Vagina (tissue), 2 donors: ENCODE data around the gene LAIR1. TPM values are rescaled to one million over a fixed set of nuclear protein-coding genes. Genes with fewer than 3 reads are reported as not detected.

Experiments
- DNase-seq, 2 donors: peaks; one replicate each; pipeline ENCODE4 v3.0.0-alpha.2; 2017; ENCODE audit errors: extremely low spot score in 2 of 2
- H3K27ac ChIP-seq: fragments of 200-600 bp; sonication (generic); one replicate; pipeline ENCODE4 v1.5.1; 2019
- H3K27me3 ChIP-seq: fragments of 200-600 bp; sonication (generic); one replicate; pipeline ENCODE4 v1.5.1; 2019
- H3K36me3 ChIP-seq, 2 donors: fragments of 200-600 bp; sonication (generic); one replicate each; pipeline ENCODE4 v1.5.1; 2017 to 2019
- H3K4me1 ChIP-seq: fragments of 200-600 bp; sonication (generic); one replicate; pipeline ENCODE4 v1.5.1; 2019
- H3K4me3 ChIP-seq, 2 donors: fragments of 200-600 bp; sonication (generic); 1 replicate in 1 of 2; 2 replicates in 1 of 2; pipeline ENCODE4 v1.5.1; 2016 to 2019
- H3K9me3 ChIP-seq: fragments of 200-600 bp; sonication (generic); one replicate; pipeline ENCODE4 v1.5.1; 2019
- CTCF ChIP-seq, 3 experiments: fragments of 450-650 bp in 2 of 3; fragments of 200-600 bp in 1 of 3; sonication (generic) in 1 of 3; IDR thresholded peaks; one replicate each; pipeline ENCODE4 v1.5.1; 2017 to 2019; ENCODE audit warnings: antibody characterized with exemption in 3 of 3, mild to moderate bottlenecking in 2 of 3, moderate library complexity in 2 of 3
- POLR2A ChIP-seq, 2 donors: fragments of 450-650 bp; IDR thresholded peaks; one replicate each; pipeline ENCODE4 v1.6.1; 2017; ENCODE audit warnings: antibody characterized with exemption in 2 of 2, mild to moderate bottlenecking in 2 of 2, moderate library complexity in 2 of 2
- POLR2AphosphoS5 ChIP-seq, 2 donors: sonication (generic); formaldehyde crosslinking; IDR thresholded peaks; one replicate each; pipeline ENCODE4 v1.9.0; 2017; ENCODE audit warnings: antibody characterized with exemption in 2 of 2, mild to moderate bottlenecking in 2 of 2, low read depth in 1 of 2; ENCODE audit not compliant: insufficient read depth in 1 of 2
- intact Hi-C: fragments of 100-400 bp; cut with DNase I; formaldehyde crosslinking; loops from one replicate; pipeline ENCODE4 v1.15.1; 2023
- total RNA-seq: library from RNA; depleted of rRNA; stranded (reverse); fragments of >200 nt; gene quantifications from one replicate; pipeline ENCODE4 v1.2.3, GENCODE V29; 2016

Gene LAIR1
- total RNA-seq, 1 donor from 2014 or later, result 8.8 TPM

- no peaks in the 10 kb centered on the region for H3K36me3 ChIP-seq
- no peak for DNase-seq
- no peak overlapping the region for H3K4me3 ChIP-seq
- no peaks in the 10 kb centered on the region for H3K27me3 ChIP-seq
- H3K4me1 ChIP-seq, result no peaks in the 10 kb centered on the region
- H3K9me3 ChIP-seq, result no peaks in the 10 kb centered on the region
- no peak for TF ChIP-seq POLR2A (IDR thresholded peaks at IDR 0.05)
- TF ChIP-seq CTCF (IDR thresholded peaks at IDR 0.05), result no peak
- no peak for TF ChIP-seq POLR2AphosphoS5 (IDR thresholded peaks at IDR 0.05; ENCODE audit: insufficient read depth in 1 of 2, low read depth in 1 of 2)
- no peak overlapping the region for H3K27ac ChIP-seq
- intact Hi-C loops, result no loop called here
Observed at GRCh38 chr19:54351474-54351873, 13.3 kb downstream of the LAIR1 start.

GRCh38 chr19:54345938-54346386, 18.8 kb downstream of the LAIR1 start:
- intact Hi-C loops, result no loop called here
- Histone ChIP-seq H3K9me3 (no peaks in the 10 kb centered on the region), H3K27ac (no peak overlapping the region), H3K4me1 (no peaks in the 10 kb centered on the region), H3K27me3 (no peaks in the 10 kb centered on the region), H3K36me3 (no peaks in the 10 kb centered on the region), H3K4me3 (no peak overlapping the region)
- no peak for TF ChIP-seq POLR2A (IDR thresholded peaks at IDR 0.05)
- no peak for TF ChIP-seq CTCF (IDR thresholded peaks at IDR 0.05)
- no peak for TF ChIP-seq POLR2AphosphoS5 (IDR thresholded peaks at IDR 0.05; ENCODE audit: insufficient read depth in 1 of 2, low read depth in 1 of 2)
- no peak for DNase-seq

- intact Hi-C loops, result no loop called here
- Histone ChIP-seq H3K27me3 (no peaks in the 10 kb centered on the region), H3K27ac (no peak overlapping the region), H3K9me3 (no peaks in the 10 kb centered on the region), H3K4me3 (no peak overlapping the region), H3K36me3 (no peaks in the 10 kb centered on the region), H3K4me1 (no peaks in the 10 kb centered on the region)
- no peak for DNase-seq
- no peak for TF ChIP-seq POLR2AphosphoS5 (IDR thresholded peaks at IDR 0.05; ENCODE audit: insufficient read depth in 1 of 2, low read depth in 1 of 2)
- TF ChIP-seq POLR2A (IDR thresholded peaks at IDR 0.05), result no peak
- TF ChIP-seq CTCF (IDR thresholded peaks at IDR 0.05), result no peak
Observed at GRCh38 chr19:54343868-54344267, 20.9 kb downstream of the LAIR1 start.

DNA sequence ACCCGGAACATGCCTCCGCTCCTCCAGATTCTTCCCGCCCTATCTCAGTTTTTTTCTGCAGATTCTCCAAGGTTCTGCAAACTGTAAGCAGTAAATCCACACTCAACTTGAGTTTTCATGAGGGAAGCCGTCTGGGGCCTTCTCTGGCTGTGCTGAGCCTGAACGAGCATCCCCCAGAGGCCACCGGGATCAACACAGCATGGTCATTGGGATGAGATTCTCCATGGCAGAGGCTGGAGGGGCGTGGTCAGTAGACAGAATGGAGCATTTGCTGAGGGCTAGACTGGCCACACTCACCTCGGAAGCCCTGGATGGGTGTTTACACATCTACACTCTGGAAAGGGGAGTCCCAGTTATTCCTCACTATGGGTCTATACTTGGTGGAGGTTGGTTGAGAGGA, 23.4 kb downstream of the LAIR1 start:
- intact Hi-C loops, result no loop called here
- Histone ChIP-seq H3K27me3 (no peaks in the 10 kb centered on the region), H3K36me3 (no peaks in the 10 kb centered on the region), H3K27ac (no peak overlapping the region), H3K9me3 (no peaks in the 10 kb centered on the region), H3K4me3 (no peak overlapping the region), H3K4me1 (no peaks in the 10 kb centered on the region)
- DNase-seq, result no peak
- TF ChIP-seq POLR2A (IDR thresholded peaks at IDR 0.05) (no peak), CTCF (IDR thresholded peaks at IDR 0.05) (no peak), POLR2AphosphoS5 (IDR thresholded peaks at IDR 0.05; ENCODE audit: insufficient read depth in 1 of 2, low read depth in 1 of 2) (no peak)

GRCh38 chr19:54339646-54340358, 24.9 kb downstream of the LAIR1 start:
- Histone ChIP-seq H3K36me3 (no peaks in the 10 kb centered on the region), H3K27me3 (no peaks in the 10 kb centered on the region), H3K4me1 (no peaks in the 10 kb centered on the region), H3K27ac (no peak overlapping the region), H3K9me3 (no peaks in the 10 kb centered on the region), H3K4me3 (no peak overlapping the region)
- no peak for DNase-seq
- intact Hi-C loops, result no loop called here
- TF ChIP-seq CTCF (IDR thresholded peaks at IDR 0.05) (no peak), POLR2AphosphoS5 (IDR thresholded peaks at IDR 0.05; ENCODE audit: insufficient read depth in 1 of 2, low read depth in 1 of 2) (no peak), POLR2A (IDR thresholded peaks at IDR 0.05) (no peak)
